Muscle layer of duodenum (tissue), 2 donors: ENCODE measurements around the gene KIF11.
A peak's percentile ranks its signal among the peaks of the same experiment; 100 is the strongest.

Experiments
- H3K27ac ChIP-seq: one replicate; pipeline ENCODE4 v1.7.0; 2013; ENCODE audit warnings: mild to moderate bottlenecking, low read length
- H3K27me3 ChIP-seq: one replicate; pipeline ENCODE4 v1.7.0; 2013; ENCODE audit warnings: low read depth, mild to moderate bottlenecking, control low read depth, low read length
- H3K36me3 ChIP-seq, 2 donors: one replicate each; pipeline ENCODE4 v1.7.0; 2013; ENCODE audit warnings: low read length in 2 of 2, control low read depth in 1 of 2, mild to moderate bottlenecking in 1 of 2; ENCODE audit not compliant: insufficient read depth in 2 of 2, control insufficient read depth in 1 of 2
- H3K4me1 ChIP-seq, 2 donors: one replicate each; pipeline ENCODE4 v1.7.0; 2013; ENCODE audit warnings: low read length in 2 of 2, mild to moderate bottlenecking in 2 of 2, control low read depth in 1 of 2, moderate library complexity in 1 of 2; ENCODE audit not compliant: insufficient read depth in 2 of 2, control insufficient read depth in 1 of 2
- H3K4me3 ChIP-seq, 2 donors: one replicate each; pipeline ENCODE4 v1.7.0; 2013; ENCODE audit warnings: low read length in 2 of 2, low read depth in 1 of 2, mild to moderate bottlenecking in 1 of 2
- H3K9me3 ChIP-seq, 2 donors: one replicate each; pipeline ENCODE4 v1.7.0; 2013; ENCODE audit warnings: low read length in 2 of 2, control low read depth in 1 of 2, mild to moderate bottlenecking in 1 of 2; ENCODE audit not compliant: control insufficient read depth in 1 of 2
- donor health status: healthy.

KIF11 gene

GRCh38 chr10:92688927-92689662, 96.2 kb downstream of the KIF11 start:
- H3K36me3 ChIP-seq = peaks cover 0 to 3% of the 10 kb centered on the region in 2 donors
- peaks cover 8% of the 10 kb centered on the region for H3K27me3 ChIP-seq

DNA sequence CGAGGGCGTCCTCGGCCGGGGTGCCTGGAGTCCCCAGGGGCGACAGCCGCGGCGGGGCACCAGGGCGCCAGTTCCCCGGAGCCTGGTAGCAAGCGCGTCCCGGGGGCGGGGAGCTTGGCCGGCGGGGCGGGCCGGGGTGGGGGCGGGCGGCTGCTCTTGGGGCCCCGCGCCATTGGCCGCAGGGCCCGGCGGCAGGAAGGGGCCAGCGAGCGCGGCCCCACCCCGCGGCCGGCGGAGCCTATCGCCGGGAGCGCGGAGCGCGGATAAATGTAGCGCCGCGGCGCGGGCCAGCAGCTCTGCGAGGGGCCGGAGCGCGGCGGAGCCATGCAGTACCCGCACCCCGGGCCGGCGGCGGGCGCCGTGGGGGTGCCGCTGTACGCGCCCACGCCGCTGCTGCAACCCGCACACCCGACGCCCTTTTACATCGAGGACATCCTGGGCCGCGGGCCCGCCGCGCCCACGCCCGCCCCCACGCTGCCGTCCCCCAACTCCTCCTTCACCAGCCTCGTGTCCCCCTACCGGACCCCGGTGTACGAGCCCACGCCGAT, 96.8 kb downstream of the KIF11 start, which contains the start of gene HHEX:
Gene HHEX (plus strand): TSS at position 293 of the 548 bp plus-strand sequence. CDS start 32 bp downstream, at position 325.
- peaks cover 0 to 7% of the 10 kb centered on the region in 2 donors for H3K9me3 ChIP-seq
- H3K36me3 ChIP-seq = peaks cover 0 to 3% of the 10 kb centered on the region in 2 donors
- H3K4me3 ChIP-seq = peak within 1 kb of the TSS; percentile 44 to 78
- H3K27me3 ChIP-seq = peaks cover 8% of the 10 kb centered on the region
- peak within 1 kb of the TSS; percentile 63 for H3K27ac ChIP-seq
- peaks cover 0 to 9% of the 10 kb centered on the region in 2 donors for H3K4me1 ChIP-seq

More at GRCh38 chr10:92688927-92689662, 96.2 kb downstream of the KIF11 start:
- H3K9me3 ChIP-seq = peaks cover 0 to 7% of the 10 kb centered on the region in 2 donors
- H3K4me3 ChIP-seq = peak overlapping the region; percentile 44 to 78
- peaks cover 0 to 9% of the 10 kb centered on the region in 2 donors for H3K4me1 ChIP-seq
- no peak overlapping the region for H3K27ac ChIP-seq

DNA sequence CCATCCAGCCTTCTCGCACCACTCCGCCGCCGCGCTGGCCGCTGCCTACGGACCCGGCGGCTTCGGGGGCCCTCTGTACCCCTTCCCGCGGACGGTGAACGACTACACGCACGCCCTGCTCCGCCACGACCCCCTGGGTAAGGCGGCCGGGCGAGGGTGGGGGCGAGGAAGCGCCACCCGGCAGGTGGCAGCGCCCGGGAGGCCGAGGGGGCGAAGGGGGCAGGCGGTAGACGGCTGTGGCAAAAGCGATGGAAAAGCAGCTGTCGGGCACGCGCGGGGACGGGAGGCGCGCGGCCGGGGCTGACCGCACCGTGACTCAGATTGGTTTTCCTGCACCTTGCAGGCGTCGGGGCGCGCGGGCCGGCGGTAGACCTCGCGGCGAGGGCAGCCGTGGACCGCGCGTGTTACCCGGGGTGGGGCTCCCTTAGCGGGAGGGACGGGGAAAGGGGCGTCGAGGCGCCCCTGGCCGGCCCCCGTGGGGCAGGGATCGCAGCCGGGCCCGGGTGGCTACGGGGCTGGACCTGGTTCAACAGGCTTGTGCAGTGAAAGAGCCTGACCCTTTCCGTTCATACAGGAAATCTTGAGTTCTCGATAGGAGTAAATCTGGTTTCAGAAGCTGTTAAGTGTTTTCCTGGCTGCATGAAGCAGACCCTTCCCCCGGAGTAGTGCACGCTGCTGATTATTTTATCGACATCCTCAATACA, 97.4 kb downstream of the KIF11 start:
- Histone ChIP-seq H3K4me3 (peak overlapping the region; percentile 5 to 78), H3K9me3 (peaks cover 0 to 5% of the 10 kb centered on the region in 2 donors), H3K27me3 (peaks cover 9% of the 10 kb centered on the region), H3K27ac (peak overlapping the region; percentile 63), H3K36me3 (peaks cover 0 to 3% of the 10 kb centered on the region in 2 donors), H3K4me1 (peaks cover 0 to 9% of the 10 kb centered on the region in 2 donors)

DNA sequence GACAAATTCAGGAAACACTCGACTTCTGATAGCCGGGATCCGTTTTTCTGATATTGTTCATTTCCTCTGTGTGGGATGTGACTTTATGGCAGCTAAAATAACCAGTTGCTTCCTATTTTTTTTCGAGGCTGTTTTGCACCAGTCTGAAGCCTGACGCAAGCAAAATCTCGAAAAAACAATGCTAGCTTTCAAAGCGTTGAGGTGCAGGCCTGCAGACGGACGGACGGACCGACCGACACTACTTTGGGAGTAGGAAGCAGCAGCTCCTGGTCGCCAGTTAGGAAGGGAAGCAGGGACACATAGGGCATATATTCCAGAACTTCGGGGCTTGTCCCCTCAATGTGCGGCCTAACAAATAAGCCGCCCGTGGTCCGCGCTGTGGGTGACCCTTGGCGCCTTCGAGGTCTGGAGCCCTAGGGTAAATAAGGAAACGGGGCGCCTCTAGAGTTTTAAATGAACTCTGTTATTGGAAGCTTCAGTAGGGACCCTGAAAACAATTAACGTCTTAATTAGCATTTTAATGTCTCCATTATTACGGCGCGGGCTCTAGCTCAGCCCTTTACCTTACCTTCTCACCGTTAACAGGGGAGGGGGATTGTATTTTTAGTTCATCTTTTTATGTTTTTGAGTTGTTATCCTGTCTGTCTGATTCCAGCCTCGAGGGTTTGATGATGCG, 98.1 kb downstream of the KIF11 start:
- peak overlapping the region; percentile 5 to 78 for H3K4me3 ChIP-seq

GRCh38 chr10:92691591-92692079, 98.7 kb downstream of the KIF11 start:
- Histone ChIP-seq H3K9me3 (no peaks in the 10 kb centered on the region), H3K27ac (peak overlapping the region; percentile 63), H3K4me3 (peak overlapping the region; percentile 44 to 78), H3K4me1 (peaks cover 0 to 9% of the 10 kb centered on the region in 2 donors), H3K27me3 (peaks cover 15% of the 10 kb centered on the region), H3K36me3 (peaks cover 0 to 3% of the 10 kb centered on the region in 2 donors)

More for the DNA sequence above, 98.1 kb downstream of the KIF11 start:
- peaks cover 0 to 3% of the 10 kb centered on the region in 2 donors for H3K36me3 ChIP-seq
- H3K4me1 ChIP-seq = peaks cover 0 to 9% of the 10 kb centered on the region in 2 donors
- peak overlapping the region; percentile 63 for H3K27ac ChIP-seq
- H3K27me3 ChIP-seq = peaks cover 12% of the 10 kb centered on the region
- H3K9me3 ChIP-seq = no peaks in the 10 kb centered on the region

DNA sequence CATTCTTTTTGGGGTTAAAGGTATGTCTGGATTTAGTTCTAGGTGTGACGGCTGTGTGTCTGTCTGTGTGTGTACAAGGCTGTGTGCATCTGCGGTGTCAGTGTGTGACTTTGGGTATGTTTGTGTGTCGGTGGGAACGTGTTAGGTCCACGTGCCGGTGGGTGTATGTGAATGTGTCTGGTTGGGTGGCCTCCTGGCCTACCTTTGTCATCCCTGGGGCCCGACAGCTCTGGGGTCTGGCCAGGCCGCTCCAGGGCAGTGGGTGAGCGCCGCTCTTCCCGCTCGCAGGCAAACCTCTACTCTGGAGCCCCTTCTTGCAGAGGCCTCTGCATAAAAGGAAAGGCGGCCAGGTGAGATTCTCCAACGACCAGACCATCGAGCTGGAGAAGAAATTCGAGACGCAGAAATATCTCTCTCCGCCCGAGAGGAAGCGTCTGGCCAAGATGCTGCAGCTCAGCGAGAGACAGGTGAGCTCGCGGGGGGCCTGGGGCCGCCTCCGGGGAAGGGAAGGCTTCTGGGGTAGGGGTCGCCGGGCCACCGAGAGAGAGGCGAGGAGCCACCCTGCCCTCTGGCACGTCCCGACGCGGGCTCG, 99.2 kb downstream of the KIF11 start:
- Histone ChIP-seq H3K27me3 (peaks cover 15% of the 10 kb centered on the region), H3K9me3 (no peaks in the 10 kb centered on the region), H3K4me1 (peaks cover 0 to 9% of the 10 kb centered on the region in 2 donors), H3K36me3 (peaks cover 0 to 3% of the 10 kb centered on the region in 2 donors), H3K4me3 (peak overlapping the region; percentile 44 to 78), H3K27ac (no peak overlapping the region)

GRCh38 chr10:92692697-92693533, 100.0 kb downstream of the KIF11 start:
- Histone ChIP-seq H3K4me1 (peaks cover 0 to 9% of the 10 kb centered on the region in 2 donors), H3K36me3 (peaks cover 0 to 3% of the 10 kb centered on the region in 2 donors), H3K9me3 (no peaks in the 10 kb centered on the region), H3K27me3 (peaks cover 15% of the 10 kb centered on the region), H3K27ac (no peak overlapping the region), H3K4me3 (peak overlapping the region in 1 of 2 donors; percentile 78)

GRCh38 chr10:92693534-92693893, 100.6 kb downstream of the KIF11 start:
- peaks cover 0 to 3% of the 10 kb centered on the region in 2 donors for H3K36me3 ChIP-seq
- H3K27me3 ChIP-seq = peaks cover 13% of the 10 kb centered on the region
- no peak overlapping the region for H3K27ac ChIP-seq
- no peak overlapping the region for H3K4me3 ChIP-seq
- no peaks in the 10 kb centered on the region for H3K9me3 ChIP-seq
- peaks cover 0 to 9% of the 10 kb centered on the region in 2 donors for H3K4me1 ChIP-seq

DNA sequence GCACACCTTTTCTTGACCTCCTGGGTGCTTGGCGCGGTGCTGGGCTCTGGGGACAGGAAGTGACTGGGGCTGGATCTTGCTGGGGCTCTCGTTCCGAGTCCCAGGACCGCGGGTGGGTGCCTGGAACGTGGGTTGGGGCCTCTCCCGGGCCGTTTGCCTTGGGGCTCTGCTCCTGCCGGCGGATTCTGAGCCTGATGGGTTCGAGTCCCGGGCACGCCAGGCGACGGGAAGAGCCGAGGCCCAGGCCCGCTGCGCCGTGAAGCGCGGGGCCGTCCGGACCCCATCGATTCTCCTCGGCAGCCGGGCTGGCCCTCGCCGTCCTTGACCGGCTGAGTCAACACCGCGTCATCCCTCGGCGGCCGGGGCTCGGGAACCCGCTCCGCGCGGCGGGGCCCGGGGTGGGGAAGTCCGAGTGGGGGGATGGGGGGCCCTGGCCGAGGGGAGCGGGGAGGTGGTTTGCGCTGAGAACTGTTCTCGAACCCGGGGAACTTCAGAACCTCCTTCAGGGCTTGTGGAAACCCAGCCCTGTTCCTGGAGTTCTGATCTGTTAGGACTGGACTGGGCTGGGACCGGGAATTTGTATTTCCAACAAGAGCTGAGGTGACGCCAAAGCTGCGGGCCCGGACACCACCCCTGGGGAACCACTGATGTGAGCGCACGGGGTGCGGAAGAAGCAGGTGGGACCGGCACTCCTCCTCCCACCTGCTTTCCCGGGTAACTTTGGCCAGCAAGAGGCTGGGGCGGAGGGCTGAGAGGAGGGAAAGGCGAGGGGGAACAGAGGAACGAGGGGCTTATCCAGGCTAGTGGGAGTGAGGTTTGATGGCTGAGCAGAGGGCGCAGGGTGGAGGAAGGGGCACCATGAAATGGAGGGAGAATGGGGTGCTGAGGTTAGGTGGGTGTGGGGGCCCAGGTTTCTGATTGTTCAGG, 103.0 kb downstream of the KIF11 start:
- Histone ChIP-seq H3K36me3 (peaks cover 0 to 3% of the 10 kb centered on the region in 2 donors), H3K4me1 (peaks cover 0 to 16% of the 10 kb centered on the region in 2 donors), H3K9me3 (no peaks in the 10 kb centered on the region), H3K27me3 (peaks cover 13% of the 10 kb centered on the region), H3K4me3 (no peak overlapping the region), H3K27ac (no peak overlapping the region)
